Hematopoietic multipotent progenitor cell treated with erythropoietin and hydrocortisone succinate and interleukin-3 and kit ligand, for 4 days (in vitro differentiated cells): ENCODE measurements around the gene PCYT2.
"Not testable (repeated sequence)": the region's sequence is repeated elsewhere in the genome, so short reads cannot be mapped to it uniquely, and the experiment has no call there.

Source experiments
- DNase-seq: peaks from one replicate; pipeline ENCODE4 v3.0.0-alpha.2; 2015

PCYT2 gene

DNA sequence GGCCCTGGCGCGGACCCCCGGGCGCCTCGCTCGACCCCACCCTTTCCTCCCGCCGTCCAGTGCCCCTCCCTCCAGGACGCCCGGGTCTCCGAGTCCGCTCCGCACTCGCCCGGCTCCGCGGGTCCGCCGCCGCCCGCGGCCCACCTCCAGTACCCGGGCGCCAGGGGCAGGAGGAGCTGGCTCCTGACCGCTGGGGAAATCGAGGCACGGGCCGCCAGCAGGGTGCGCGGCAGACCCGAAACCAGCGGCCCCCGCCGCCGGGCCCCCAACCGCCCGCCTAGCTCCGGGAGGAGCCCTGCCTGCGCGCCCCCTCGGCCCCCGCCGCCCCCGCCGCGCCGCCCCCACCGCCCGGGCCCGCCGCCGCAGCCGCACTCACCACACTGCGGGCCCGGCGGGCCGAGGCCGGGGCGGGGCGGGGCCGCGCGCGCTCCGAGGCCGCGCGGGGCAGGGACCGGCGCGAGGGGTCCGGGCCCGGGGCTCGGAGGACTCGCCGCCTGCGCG is 16.0 kb upstream of the PCYT2 start:
- DNase-seq = peak; percentile 55

DNA sequence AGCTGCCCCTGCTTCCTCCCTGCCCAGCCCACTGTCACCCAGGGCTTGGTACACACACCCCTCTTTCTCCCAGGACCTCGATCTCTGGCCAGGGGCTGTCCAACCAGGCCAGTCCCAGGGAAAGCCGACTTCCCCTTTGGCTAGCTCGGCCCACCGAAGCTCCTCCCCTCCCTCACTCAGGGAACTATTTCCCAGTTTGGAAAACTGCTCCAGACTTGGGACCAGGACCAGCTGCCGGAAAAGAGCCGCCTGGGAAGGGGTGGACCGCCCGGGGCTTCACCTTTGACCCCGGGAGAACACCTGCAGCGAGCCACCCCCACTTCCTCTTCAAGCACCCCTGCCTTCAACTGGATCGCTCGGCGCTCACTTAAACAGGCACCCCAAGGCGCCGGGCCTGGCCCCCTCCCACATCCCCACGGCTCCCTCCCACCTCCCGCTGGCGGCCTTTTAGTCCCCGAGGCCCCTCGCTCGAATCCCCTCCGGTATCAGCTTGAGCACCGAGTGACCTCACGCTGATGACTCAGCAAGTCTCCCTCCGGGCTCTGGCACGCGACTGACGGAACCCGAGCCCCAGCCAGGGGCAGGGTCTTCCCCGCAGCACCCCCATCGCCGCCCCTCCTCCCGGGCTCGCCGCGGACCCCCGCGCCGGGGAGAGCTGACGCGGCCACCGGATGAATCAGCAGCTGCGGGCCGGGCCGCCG is 15.4 kb upstream of the PCYT2 start:
- DNase-seq = peak; percentile 89

DNA sequence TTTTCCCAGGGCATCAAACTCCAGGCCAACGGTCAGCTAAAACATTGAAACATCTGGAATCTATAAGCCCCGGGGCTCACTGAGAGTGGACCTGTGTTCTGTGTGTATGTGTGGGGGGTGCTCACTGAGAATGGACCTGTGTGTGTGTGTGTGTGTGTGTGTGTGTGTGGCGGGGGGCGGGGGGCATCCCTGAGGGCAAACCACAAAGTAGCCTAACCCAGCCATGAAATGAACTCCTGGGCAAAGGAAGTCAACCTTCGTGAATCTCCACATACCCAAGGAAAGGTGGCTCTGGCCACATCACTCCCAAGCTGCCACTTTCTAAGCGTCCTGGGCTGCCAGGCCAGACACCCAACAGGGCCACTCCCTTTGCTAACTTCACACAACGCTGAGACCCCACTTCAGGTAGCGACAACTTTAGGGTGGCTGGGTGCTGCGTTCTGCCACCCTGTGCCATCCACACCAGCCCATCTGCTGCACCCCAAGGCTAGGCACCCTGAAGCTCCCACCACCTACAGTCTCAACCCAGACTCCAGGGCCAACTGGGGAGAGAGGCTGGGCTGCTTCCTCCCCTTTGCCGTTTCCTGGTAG is 14.8 kb upstream of the PCYT2 start:
- no peak for DNase-seq

DNA sequence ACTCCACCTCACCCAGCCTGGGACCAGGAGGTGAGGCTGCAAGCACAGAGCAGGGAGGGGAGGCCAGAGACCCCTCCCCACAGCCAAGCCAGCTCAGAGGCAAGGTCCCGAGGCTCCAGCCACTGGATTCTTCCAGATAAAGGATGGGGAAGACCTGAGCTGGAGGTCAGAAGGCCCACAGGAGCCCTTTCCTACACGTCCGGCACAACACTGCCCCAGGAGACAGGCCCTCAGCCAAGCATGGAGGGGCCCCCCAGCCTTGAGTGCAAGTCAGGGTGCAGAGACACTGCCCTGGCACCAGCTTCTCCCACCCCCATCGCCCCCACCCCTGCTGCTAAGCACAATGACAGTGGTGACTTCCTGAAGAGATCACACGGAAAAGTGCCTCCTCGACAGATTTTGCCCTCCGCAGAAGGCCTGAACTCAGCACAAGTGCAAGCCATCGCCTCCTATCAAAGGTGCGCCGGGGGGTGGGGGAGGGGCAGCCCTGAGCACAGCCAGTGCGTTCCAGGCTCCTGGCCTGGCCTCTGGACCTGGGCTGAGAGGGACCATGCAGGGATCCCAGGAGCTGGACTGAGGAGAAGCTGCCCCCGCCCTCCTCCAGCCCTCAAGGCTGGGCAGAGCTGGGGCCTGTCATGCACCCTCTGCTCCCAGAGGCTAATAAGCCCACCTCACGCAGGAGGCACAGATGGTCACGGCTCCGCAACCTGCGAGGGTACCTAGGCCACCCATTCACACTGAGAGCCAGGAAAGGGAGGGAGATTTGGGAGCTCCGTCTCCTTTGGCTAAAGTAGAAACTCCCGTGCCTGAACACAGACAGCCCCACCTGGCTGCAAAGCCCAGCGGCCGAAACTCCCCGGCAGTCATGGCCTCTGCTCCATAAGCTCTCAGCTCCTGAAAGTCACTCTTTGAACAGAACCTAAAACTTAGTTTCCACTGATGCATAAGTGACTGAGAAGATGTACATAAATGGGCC is 13.6 kb upstream of the PCYT2 start:
- peak; percentile 47 for DNase-seq

DNA sequence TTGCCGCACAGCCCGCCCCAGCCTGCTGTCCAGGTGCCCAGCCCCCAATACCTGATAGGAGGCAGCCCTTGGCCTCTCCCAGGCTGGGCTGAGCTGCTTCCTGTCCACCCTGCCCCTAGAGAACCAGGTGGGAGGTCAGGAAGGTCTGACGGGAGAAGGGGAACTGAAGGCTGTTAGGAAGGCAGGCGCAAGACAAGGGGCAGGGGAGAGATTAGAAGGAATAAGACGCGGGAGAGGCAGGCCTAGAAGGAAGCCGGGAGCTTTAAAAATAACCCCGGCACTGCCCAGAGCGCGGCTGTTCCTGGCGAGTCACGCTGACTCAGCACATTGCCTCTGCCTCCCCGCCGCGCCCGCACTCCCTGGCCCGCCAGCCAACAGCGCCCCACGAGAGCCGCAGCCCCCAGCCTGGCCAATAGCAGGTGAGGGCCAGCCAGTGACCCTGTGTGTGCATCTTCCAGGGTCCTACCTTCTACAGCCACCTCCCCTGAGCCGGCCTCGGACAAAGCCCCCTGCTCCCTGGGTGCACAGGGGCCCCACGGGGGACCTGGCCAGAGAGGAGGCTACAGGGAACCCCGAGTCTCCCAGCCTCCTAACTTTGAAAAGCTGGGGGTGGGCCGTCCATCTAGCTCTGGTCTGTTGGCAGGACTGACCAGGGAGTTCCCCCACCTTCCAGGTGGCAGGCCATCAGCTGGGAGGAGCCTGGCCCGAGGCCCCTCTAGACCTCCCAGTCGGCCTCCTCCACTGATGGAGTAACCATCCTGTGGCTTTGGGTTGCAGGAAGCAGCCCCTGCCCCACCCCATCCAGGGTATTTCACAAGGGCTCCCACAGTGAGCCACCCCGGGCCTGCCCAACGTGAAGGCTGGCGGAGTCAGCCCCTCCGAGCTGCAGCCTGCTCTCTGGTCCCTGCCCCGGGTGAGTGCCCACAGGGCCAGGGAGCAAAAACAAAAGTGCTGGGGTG is 12.4 kb upstream of the PCYT2 start:
- peak; percentile 95 for DNase-seq

DNA sequence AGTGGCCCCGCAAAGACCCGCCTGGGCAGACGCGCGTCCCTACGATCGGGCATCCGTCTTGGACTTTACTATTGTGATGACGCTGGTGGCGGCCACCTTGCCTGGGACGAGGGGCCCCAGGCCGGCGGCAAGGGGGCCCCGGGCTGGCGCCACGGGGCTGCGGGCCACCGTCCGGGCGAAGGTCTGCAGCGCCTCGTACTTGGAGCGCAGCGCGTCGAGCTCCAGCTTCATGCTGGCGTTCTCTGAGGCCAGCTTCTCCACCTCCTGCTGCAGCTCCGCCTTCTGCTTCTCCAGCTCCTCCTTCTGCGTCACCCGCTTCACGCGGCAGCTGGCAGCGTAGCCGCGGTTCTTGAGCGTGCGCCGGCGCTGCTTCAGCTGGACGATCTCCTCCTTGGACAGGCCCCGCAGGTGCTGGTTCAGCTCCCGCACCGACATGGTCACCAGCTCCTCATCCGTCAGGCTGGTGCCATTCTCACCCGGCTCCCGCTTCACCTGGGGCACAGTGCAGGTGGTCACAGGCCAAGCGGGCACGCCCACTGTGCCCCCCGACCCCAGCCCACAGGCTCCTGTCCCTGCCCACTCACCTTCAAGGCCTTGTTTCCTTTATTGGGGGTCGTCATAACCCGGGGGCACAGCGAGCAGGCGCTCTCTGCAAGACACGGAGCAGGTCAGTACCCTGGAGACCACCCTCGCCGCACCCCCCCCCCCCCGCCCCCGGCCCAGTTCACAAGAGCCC is 11.5 kb upstream of the PCYT2 start:
- no peak for DNase-seq

DNA sequence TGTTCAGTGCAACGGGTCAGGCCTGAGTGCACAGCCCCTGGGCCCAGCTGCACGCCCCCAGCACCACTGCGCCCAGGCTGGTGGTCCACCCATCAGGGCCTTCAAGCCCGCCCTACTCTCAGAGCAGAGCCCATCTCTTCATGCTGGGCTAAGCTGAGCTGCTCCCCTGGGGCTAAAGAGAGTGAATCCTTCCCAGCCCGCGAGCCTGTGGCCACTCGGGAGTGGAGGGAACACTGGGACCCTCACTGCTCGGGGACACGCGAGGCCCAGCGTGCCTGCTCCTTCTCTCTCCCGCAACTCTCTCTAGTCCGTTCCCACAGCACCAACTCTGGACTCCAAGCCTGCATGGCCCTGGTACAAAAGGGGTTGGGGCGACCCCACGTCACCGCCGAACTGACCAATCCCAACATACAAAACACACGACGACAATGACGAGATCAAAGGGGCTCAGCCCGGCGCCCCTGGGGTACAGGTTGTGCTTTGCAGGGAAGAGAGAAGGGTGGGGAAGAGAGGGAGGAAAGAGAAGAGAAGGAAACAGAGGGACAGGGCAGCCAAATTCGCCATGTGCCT is 10.9 kb upstream of the PCYT2 start:
- DNase-seq = no peak

DNA sequence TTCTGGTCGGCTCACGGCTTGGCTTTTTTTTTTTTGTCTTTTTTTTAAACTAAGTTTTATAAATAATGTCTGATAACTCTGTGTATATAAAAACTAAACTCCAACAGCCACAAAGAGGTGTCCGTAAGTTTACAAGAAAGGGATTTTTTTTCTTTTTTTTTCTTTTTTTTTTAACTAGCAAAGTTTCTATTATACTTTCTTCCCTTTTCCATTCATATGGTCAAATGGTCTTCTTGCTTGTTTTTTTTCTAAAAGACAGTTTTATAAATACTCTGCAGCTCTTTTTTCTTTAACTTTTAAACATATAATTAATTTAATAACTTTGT is 10.3 kb upstream of the PCYT2 start:
- no peak for DNase-seq

DNA sequence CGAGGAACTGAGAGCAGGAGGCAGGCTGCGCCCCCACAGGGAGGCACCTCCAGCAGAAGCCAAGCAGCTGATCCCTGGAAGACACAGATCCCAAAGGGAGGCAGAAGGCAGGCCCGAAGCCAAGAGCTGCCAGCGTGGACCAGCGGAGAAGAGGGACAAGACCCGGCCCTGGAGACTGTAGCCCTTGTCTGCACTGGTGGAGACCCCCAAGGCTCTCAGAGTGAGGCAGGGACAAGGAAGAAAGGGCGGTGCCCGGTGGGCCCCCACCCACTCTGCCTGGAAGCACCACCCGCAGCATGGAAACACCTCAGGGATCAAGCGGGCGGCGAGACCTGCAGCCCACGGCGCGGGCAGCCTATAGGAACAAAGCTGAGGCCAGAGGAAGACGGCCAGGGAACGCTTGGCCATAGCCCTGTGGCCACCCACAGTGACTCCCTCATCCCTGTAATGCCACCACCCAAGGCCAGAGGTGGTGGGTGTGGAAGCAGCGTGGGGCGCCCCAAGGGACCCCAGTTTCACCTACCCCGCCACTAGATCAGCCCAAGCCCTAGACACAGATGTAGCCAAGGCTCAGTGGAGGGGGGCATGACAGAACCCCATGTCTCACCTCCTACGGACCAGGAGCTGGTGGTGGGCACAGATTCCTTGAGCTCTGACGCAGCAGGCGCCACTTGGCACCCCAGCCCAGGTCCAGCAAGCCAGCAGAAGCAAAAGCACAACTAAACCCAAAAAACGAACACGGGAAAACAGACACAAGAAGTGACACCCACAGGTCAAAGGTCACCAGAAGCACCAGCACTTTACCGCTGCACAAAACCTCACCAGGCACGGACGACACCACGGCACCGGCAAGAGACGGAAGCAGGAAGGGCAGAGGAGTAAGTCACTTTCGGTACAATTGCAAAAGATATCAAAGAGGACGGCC is 9.7 kb upstream of the PCYT2 start:
- DNase-seq = no peak

DNA sequence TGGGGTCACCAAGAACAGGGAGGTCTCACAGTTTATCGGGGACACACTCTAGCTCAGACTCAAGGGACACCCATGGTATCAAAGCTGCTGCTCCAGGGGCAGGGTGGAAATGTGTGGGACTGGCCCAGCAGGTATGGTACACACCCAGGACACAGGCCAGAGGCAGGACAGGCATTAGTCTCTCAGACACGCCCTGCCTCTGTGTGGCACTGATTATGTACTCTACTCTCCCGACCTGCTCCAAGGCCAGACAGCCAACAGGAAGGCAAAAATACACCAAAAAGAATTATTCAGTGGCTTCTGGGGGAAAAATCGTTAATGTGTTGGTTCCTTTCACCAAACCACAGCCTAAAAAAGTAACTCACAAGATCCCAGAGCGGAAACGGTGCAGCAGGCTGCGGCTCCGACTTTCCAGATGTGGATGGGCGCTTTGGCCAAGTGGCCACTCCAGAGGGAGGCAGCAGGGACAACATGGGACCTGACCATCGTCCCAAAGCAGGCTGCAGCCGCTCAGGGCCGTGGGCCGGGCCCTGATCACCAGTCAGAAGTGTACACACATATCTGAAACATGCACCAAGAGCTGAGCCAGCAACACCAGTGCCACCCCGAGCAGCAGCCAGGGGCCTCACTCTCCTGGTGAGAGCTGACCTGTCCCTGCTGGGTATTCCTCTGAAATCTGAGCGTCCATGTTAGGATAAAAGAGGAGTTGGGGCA is 7.8 kb upstream of the PCYT2 start:
- DNase-seq = peak; percentile 64

DNA sequence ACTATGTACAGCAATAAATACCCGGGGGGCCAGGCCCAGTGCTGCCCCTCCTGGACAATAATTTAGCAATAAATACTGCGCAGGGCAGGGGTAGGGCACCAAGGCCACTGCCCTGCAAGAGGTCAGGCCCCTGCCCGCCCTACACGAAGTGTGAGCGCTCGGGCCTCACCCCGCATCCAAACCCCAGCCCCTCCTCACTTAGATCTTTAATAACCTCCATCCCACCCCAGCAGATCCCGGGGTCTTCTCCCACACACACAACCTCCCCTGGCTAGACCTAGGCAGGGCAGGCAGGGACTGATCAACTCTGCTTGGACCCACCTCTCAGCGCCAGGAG is 7.1 kb upstream of the PCYT2 start:
- not testable (repeated sequence) for DNase-seq

DNA sequence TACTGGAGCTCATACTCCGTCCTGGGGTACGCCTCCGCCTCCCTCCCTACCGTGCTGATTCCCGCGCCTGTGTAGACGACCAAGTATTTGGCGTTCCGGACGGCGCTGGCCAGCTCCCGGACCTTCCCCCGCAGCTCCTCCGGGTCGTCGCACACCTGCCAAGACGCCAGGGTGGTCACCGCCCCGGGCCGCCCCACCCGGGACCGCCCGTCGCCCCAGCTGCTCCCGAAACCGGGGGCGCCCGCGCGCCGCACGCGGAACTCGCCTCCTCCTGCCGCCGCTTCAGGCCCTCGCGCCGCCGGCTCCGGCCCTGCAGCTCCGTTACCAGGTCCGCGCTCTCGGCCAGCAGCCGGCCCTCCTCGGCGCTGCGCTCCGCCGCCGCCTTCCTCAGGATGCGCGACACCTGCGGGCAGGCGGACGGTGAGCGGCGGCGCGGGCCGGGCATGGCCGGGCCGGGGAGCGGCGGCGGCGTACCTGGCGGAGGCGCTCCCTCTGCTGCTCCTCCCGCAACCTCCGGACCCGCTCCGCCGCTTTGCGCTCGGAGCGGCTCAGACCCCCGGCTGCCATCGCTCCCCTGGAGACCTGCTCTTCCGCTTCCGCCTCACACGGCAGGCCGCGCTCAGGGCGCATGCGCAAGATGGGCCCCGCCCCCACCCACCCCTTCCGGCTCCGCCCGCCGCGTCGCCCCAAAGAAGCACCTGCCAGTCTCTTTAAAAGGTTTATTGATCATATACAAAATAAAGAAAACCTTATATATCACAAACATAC is 6.5 kb upstream of the PCYT2 start, which contains the start of gene SIRT7:
TSS of gene SIRT7 (minus strand) at position 612 of the 768 bp plus-strand sequence. CDS start at position 567, 45 bp downstream.
- DNase-seq = peak; percentile 91

DNA sequence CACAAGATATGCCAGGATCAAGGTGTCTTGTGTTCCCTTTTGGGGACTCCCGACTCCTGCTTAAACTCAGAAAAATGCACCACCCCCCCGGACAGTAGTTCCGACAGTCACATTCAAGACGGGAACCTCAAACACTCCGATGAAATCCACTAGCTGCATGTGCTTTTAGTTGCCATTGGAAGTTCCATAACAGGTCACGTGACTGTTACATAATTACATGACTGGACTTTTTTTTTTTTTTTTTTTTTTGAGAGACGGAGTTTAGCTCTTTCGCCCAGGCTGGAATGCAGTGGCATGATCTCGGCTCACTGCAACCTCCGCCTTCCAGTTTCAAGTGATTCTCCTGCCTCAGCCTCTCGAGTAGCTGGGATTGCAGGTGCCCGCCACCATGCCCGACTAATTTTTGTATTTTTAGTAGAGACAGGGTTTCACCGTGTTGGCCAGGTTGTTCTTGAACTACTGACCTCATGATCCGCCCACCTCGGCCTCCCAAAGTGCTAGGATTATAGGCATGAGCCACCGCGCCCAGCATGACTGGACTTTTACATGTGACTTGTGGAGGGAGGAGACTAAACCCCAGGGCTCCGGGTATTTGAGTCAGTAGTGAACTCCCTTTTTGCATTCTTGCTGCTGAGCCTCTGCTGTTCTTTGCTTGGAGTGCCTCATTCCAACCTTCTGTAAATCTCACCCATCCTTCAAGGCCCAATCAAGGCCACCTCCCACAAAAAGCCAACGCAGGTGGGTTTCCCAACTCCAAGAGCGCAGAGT is 5.2 kb upstream of the PCYT2 start:
- DNase-seq = peak; percentile 56

DNA sequence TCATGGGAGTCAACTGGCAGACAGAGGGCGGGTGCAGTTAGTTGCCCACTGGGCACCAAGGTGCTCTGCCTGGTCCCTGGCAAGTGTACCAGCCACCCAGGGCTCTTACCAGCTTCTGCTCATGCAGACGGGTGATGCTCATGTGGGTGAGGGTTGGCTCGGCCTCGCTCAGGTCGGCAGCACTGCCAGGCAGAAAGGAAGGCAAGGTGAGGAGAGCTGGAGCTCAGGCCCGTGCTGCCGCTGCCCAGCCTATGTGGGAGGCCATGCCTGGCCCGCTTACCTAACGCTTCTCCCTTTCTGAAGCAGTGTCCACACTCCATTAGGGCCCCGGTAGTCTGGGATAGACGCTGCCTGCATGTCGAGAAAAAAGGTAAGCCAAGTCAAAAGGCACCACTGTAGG is 4.1 kb upstream of the PCYT2 start:
- DNase-seq = no peak

DNA sequence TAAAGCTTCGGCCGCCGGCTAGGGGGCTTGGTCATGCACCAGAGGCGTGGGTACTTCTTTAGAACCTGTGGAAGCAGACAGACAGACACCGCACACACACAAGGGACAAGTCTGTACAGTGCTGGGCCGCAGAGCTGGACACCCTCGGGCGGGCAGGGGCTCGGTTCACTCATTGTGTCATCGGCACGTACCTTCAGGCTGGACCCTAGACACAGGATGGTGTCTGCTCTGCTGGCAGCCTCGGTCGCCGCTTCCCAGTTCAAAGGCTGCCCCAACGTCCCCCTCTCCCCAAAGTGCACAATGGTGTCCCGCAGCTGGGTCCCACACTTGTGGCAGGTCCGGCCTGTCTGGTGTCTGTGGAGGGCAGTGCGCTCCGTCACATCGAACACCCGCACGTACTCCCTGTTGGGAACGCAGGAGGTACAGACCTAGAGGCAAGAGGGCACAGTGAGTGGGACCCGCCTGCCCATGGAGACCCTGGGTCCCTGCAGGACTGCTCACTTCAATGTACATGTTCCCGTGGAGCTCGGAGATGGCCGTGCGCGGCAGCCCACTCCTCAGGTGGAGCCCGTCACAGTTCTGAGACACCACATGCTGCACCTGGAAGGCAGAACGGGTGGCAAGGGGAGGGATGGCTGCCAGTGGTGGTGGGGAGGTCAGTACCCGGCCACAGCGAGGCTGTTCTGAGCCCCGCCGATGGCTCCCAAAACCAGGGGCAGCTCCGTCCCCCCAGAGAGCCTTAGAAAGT is 3.1 kb upstream of the PCYT2 start:
- no peak for DNase-seq

DNA sequence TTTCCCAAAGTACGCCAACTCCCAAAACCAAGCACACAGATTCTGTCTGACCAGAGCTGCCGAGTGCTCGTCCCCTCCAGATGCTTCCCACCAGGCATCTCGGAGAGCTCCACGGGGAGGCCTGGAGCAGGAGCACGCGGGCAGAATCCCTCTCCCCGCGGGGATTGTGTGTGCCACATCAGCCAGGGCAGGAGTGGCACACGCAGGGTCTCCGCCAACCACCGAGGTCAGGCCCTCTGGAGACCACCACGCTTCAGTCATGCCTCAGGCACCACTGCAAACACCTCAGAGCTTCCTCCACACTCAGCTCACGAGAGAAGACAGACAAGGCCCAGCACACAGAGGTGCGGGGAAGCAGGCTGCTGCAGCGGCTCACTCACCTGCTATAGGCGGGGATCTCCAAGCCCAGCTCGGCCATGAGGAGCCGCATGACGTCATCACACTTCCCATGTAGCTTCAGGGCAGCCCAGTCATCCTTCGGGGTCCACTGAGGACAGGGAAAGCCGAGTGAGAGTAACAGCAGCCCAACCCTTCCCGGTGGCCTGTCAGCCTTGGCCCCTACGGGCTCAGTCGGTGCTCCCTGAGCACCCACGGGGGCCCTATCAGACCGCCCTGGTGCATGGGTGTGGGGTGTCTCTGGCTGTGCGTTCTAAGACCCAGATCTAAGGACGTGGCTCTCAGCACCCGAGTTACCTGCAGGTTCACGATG is 2.3 kb upstream of the PCYT2 start:
- no peak for DNase-seq
